ENCODE measurements around the gene HSPBAP1.

The HSPBAP1 gene

GRCh38 chr3:122793568-122794416, at the start of gene HSPBAP1:
Gene HSPBAP1, minus strand, starts transcription at chr3:122793831. Its CDS starts 151 bp downstream, at chr3:122793680.
- in situ Hi-C loops (cut with MboI; ENCODE audit: low sequenced_read_pairs): no loop called here

DNA sequence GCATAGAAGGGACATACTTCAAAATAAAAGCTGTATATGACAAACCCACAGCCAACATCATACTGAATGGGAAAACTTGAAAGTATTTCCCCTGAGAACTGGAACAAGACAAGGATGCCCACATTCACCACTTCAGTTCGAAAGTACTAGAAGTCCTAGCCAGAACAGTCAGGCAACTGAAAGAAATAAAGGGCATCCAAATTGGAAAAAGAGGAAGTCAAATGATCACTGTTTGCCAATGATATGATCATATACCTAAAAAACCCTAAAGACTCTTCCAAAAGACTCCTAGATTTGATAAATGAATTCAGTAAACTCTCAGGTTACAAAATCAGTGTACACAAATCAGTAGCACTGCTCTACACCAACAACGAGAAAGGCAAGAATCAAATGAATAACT, 42.0 kb upstream of the HSPBAP1 start:
- in situ Hi-C loops (cut with MboI; ENCODE audit: low sequenced_read_pairs): no loop called here

- in situ Hi-C loops (cut with MboI; ENCODE audit: low sequenced_read_pairs): no loop called here
These were observed 34.6 kb upstream of the HSPBAP1 start for GRCh38 chr3:122828281-122828680.

DNA sequence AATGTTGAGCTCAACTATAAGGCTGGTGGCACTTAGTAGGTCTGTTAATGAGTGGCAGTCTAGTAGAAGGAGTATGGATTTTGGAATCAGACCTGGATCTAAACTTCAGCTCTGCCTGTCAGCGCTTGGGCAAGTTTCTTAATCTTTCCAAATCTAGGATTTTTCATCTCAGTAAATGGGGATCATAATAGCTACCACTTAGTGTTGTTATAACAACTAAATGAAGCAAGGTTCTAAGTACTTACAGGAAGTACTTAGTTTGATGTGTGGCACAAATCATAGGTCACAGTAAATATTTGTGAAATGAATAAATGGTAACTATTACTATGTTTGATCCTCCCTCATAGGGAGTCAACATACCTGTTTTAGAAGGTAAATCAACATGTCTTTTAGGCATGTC, 32.6 kb upstream of the HSPBAP1 start:
- in situ Hi-C loops (cut with MboI; ENCODE audit: low sequenced_read_pairs): no loop called here

DNA sequence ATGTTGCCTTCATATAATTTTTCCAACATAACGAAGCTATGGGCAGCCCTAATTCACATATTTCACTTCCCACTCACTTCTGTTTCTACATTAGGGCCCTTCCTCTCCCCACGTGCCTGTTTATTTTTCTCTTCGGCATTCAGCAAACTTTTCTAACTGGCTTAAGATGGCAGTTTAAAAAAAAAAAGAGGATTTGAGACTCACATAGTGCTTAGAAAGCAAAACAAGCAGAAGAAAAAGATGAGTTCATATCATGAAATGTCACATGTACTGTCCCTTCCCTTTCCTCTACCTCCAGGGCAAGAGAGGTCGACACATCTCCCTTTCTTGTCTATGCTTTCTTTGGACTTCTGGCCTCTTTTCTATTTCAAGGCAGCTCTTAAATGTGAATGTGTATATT, 31.8 kb upstream of the HSPBAP1 start:
- in situ Hi-C loops (cut with MboI; ENCODE audit: low sequenced_read_pairs): no loop called here

- in situ Hi-C loops (cut with MboI; ENCODE audit: low sequenced_read_pairs): no loop called here
These were observed 31.1 kb upstream of the HSPBAP1 start for GRCh38 chr3:122824465-122825381.

DNA sequence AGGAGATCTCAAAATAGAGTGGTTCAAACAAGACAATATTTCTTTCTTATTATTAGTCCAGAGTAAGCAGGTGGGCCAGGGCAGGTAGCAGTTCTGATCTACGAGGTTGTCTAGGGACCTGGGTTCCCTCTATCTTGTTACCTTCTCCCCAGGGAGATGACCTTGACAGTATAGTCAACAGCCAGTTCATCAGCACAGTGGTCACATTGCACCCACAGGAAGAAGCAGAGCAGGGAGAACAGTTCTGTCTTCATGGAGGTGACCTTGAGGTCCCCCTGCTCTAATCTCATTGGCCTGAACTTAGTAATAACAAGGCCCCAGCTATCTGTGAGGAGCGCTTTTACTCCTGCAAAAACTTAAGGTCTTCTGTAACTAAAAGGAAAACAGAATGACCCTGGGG, 23.0 kb upstream of the HSPBAP1 start:
- in situ Hi-C loops (cut with MboI; ENCODE audit: low sequenced_read_pairs): no loop called here

- in situ Hi-C loops (cut with MboI; ENCODE audit: low sequenced_read_pairs): no loop called here
These were observed 17.1 kb upstream of the HSPBAP1 start for GRCh38 chr3:122810734-122811133.

GRCh38 chr3:122803977-122804376, 10.3 kb upstream of the HSPBAP1 start:
- in situ Hi-C loops (cut with MboI; ENCODE audit: low sequenced_read_pairs): no loop called here

DNA sequence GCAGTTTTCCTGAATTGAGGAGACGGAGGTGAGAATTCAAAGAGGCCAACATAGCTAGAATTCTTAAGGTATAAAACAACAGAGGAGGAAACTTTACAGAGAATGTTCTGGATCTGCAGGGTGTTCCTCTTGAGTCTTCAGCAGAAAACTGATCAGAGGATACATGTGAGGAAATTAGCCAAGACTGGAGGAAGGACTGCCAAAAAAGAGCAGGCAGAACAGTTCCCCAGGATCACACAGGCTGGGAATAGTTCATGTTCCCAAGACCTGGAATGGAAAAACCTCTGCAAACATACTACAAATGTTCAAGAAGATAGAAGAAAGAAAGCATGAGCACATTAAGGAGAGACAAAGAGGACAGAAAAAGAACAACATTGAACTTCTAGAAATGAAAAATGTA, 8.7 kb upstream of the HSPBAP1 start:
- in situ Hi-C loops (cut with MboI; ENCODE audit: low sequenced_read_pairs): no loop called here

- in situ Hi-C loops (cut with MboI; ENCODE audit: low sequenced_read_pairs): no loop called here
These were observed 7.1 kb upstream of the HSPBAP1 start for GRCh38 chr3:122800706-122801237.

DNA sequence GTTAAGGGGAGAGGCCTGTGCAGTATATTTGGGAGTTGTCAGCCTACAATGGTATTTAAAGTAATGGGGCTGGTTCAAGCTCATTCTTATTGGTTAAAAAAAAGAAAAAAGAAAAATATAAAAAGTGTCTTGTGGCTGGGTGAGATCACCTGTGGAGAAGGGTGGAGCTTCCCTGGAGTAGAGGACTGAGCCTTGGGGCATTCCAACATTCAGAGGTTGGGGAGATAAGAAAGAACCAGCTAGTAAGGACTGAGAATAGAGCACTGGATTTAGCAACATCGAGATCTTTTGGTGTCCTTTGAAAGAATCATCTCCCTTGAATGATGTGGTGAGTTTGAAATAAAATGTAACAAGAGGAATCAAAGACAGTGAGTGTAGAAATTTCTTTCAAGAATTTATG, 6.4 kb upstream of the HSPBAP1 start:
- in situ Hi-C loops (cut with MboI; ENCODE audit: low sequenced_read_pairs): no loop called here

DNA sequence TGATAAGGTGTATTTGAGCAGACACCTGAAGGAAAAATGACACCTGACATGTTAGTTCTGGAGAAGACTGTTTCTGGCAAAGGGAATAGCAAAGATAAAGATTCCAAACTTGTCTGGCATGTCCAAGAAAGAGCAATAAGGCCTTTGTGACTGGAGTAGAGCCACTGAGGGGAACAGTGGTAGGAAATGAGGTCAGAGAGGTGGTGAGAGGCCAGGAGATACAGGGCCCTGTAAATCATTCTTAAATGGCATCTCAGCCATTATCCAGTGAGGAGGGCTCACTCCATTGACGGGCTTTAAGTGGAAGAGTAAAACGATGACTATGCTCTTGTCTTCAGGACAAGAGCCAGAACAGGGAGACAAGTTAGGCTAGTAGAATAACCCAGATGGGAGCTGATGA, 5.7 kb upstream of the HSPBAP1 start:
- in situ Hi-C loops (cut with MboI; ENCODE audit: low sequenced_read_pairs): no loop called here

DNA sequence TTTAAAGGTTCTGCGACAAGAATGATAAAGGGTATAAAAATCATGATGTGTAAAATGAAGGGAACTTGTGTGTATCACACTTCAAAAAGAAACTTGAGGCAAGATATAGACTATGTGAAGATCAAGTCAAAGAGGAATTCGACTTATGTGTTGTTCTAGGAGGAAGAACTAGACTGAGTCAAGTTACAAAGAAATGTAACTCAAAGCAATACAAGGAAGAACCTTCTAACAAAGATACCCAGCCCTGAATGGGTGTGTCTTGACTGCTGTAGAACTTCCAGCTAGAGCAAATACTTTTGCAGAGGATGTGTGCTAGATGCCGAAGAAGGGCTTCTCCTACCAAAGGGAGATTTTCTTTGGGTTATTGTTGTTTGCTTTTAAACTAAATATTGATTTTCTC, 3.7 kb upstream of the HSPBAP1 start:
- in situ Hi-C loops (cut with MboI; ENCODE audit: low sequenced_read_pairs): no loop called here

DNA sequence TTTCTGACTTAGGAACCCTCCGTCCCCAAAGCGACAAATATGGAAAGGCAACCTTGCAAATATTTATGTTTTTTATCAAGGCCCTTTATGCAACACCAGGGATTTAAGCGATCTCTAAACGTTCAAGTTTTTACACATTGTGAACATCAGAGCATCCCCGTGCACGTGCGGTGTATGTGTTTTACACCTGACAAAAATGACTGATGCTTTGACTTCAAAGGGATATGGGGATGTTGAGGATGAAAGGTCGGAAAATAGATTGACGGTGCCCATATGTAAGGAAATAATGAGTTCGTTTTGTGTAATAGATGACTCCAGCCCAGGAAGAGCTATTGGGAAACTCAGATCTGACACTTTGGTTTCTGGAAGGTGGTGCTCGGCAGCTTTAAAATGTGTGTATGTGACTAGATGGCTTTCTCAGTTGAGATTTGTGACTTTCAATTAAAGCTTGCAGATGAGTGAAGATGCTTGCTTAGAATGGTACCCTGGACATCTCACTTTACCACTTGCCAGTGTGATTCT, 2.1 kb upstream of the HSPBAP1 start:
- in situ Hi-C loops (cut with MboI; ENCODE audit: low sequenced_read_pairs): no loop called here

GRCh38 chr3:122794779-122795673, 1.4 kb upstream of the HSPBAP1 start, which contains the start of gene SLC49A4:
Gene SLC49A4, plus strand, starts transcription at chr3:122795069. Its CDS starts 124 bp downstream, at chr3:122795193.
- in situ Hi-C loops (cut with MboI; ENCODE audit: low sequenced_read_pairs): no loop called here

DNA sequence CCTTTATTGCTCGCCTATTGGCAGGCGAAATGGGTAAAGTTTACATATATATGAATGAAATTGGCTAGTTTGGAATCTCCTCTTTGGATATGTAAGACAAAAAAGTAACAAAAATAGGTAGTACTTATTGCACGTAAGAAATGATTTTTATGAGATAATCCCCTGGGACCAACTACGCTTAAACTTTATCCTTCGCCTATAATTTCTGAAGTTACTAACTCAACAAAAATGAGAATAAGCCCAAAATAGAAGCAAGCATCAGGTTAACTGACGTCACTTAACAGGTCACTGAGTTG, 800 bp upstream of the HSPBAP1 start:
- in situ Hi-C loops (cut with MboI; ENCODE audit: low sequenced_read_pairs): no loop called here

GRCh38 chr3:122789585-122790273, 3.9 kb downstream of the HSPBAP1 start:
- in situ Hi-C loops (cut with MboI; ENCODE audit: low sequenced_read_pairs): no loop called here

GRCh38 chr3:122787872-122788271, 5.8 kb downstream of the HSPBAP1 start:
- in situ Hi-C loops (cut with MboI; ENCODE audit: low sequenced_read_pairs): no loop called here

GRCh38 chr3:122786066-122786465, 7.6 kb downstream of the HSPBAP1 start:
- in situ Hi-C loops (cut with MboI; ENCODE audit: low sequenced_read_pairs): no loop called here

All from hTERT RPE-1 (cell line).